ENCODE measurements around the gene RPLP1.
A peak's percentile ranks its signal among the peaks of the same experiment; 100 is the strongest.

RPLP1 gene

DNA sequence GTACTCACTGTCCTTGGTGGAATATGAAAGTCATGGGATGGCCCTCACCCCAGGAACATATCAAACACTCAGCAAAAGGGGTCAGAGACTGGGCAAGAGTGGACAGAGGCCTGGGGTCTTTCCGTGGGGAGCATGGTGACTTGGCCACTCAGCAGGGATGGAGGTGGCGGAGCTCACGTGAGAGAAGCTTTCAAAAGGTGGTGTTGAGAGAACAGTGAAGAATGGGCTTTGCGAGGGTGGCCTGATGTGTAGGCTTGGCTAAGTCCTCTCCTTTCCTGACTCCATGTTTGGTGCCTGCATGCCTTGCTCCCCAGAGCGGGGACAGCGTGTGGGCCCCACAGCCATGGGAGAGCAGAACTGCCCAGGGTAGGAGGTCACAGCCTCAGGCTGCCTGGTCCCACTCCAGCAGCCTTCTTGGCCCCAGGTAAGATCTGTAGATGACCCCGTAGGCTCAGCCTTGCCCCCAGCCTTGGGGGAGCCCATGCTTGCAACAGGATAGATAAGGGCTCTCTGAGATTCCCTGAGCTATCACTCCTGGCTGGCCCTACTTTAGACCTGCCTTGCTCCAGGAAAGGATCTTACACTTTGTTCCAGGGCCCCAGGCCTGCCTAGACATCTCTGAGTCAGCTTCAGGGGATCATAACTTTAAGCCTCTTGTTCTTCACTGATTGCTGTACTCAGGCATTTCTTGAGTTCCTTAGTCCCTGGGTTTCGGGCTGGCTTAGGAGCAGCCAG lies 17.0 kb downstream of the RPLP1 start:
- no peak for DNase-seq (ENCODE audit: low spot score)

DNA sequence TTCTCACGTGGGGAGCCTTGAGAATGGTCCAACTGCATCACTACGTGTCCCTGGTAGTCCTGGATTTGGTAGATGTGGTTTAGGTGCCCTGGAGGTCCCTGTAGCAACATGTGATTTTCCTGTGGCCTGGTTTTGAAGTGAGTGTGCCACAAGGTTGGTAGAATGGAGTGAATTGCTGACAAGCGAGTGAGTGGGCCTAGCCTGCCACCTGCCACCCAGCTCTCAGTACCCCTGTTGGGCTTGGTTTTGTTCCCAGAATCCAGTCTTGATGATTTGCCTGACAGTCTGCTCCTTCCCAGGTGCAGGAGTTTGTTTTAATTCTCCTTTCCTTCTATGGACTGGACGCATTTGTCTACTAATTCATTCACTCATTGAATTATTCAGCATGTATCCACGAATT lies 19.4 kb downstream of the RPLP1 start:
- no peak for DNase-seq (ENCODE audit: low spot score)

DNA sequence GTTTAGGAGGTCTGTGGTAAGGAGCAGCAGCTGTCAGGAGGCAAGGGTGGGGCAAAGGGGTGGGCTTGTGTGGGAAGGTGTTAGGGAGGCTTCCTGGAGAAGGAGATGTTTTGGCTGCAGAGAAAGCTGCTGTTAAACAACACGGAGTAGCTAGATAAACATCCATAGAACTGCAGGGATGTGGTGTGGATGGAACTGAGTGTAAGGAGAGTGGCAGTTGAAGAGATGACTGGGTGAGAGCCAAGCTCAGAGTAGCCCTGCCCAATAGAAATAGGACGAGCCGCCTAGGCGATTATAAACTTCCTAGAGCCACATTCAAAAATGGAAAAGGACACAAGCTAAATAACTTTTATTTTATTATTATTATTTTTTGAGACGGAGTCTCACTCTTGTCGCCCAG lies 19.9 kb downstream of the RPLP1 start:
- no peak for DNase-seq (ENCODE audit: low spot score)

DNA sequence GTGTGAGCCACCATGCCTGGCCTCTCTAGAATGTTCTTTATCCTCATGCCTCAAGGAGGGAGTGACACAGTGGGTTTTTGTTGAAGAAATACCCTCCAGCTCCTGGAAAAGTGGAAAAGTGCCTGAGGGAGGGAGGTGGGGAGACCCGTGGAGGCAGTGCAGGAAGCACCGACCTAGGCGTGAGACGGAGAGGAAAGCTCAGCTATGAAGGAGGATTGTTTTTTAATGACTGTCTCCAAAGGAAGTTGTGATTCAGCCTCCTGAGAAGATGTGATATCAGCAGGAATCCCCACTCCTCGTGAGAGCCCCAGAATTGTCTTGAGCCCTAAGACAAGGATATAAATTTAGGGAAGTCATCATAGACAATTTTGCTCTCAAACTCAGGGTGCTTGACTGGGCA lies 21.7 kb downstream of the RPLP1 start:
- no peak for DNase-seq (ENCODE audit: low spot score)

DNA sequence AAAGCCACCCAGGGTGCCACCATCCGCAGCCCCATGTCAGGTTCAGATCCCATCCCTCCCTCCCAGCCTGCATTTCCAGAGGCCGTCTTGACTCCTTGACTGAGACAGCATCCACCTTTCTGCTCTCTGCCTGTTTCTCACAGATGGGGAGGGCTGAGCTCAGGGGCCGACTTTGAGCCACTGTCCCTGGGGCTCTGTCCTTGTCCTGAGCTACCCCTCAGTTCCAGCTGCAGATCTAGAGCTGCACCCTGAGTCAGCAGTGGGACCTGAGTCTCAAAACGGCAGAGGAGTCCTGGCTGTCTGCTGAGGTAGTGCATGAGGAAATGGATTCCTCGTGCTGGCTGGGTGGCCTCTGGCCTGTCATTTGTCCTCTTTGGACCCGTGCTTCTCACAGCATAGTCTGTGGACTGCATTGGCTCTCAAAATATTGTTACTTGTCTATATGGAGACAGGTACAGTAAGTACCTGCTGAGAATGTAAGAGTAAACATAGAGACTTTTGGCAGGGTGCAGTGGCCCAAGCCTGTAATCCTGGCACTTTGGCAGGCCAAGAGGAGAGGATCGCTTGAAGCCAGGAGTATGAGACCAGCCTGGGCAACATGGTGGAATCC lies 22.3 kb downstream of the RPLP1 start:
- DNase-seq (ENCODE audit: low spot score), result no peak

DNA sequence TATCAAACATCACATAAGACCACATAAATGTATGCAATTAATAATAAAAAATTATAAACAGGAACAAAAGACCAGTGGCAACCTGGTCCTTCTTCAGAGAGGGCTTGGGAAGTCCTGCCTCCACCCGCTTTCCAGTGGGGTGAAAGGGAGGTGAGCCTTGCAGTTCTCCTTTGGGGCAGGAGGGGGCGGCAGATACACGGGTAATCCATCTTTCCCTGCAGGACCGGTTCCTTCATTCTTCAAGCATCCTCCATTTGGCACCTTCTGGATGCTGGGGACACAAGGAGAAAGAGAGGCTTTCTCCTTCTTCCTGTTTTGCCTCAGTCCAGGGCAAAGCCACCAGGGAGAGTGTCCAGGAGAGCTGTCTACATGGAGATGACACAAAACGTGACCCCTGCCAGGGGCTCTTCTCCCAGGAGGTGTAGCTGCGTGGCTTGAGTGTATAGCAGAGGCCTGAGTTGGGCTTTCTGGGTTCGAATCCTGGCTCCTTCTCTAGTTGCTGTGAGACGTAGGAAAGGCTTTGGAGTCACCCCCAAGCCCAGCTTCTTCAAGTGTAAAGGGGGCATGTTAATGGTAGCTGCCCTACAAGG lies 23.2 kb downstream of the RPLP1 start:
- peak; percentile 64 for DNase-seq (ENCODE audit: low spot score)

DNA sequence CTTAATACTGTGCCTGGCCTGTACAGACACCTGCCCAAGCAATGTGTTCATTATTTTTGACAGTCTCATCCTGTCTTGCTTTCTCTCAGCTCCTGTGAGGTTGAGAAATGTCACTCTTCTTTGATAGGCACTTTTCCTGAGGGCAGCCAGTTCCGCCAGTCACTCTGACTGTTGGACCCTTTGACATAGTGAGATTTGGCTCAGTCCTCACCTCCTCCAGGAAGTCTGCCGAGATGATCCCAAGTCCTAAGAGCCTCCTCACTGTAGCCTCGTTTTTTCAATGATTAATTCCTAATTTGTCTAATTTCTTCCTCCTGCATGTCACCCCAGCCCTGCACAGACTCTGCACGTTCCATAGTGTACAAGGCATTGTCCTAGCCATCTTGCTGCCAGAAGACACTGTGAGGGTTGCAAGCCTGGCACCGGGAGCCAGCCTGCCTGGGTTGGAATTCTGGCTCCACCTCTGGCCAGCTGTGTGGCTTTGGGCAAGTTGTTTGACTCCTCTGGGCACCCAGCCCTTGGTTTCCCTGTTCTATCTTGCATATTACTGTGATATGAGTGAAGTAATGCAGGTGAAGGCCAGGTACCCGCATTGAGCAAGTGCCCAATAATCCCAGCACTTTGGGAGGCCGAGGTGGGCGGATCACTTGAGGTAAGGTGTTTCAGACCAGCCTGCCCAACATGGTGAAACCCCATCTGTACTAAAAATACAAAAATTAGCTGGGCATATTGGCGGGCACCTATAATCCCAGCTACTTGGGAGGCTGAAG lies 24.3 kb downstream of the RPLP1 start:
- no peak for DNase-seq (ENCODE audit: low spot score)

DNA sequence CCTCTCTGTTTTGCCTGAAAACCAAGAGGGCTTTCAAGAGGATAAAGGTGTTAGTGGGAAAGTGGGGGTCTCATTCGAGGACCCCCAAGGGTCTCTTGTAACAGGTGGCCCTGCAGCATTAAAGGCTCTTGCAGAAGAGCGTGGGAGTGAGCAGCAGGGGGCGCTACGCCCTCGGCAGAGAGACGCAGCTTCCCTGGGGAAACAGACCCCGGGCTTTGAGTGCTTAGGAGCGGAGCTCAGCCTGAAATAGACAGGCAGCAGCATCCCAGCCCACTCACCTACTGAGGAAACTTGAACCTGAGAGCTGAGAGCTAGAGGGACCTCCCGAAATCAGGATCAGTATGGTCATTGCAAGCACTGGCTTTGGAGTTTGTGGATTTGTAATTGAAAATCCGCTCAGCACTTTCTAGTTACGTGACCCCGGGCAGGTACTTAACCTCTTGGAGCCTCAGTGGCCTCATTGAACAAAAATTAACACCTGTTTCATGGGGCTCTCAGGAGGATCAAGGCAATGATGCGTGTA lies 25.7 kb downstream of the RPLP1 start:
- DNase-seq (ENCODE audit: low spot score), result peak; percentile 40

DNA sequence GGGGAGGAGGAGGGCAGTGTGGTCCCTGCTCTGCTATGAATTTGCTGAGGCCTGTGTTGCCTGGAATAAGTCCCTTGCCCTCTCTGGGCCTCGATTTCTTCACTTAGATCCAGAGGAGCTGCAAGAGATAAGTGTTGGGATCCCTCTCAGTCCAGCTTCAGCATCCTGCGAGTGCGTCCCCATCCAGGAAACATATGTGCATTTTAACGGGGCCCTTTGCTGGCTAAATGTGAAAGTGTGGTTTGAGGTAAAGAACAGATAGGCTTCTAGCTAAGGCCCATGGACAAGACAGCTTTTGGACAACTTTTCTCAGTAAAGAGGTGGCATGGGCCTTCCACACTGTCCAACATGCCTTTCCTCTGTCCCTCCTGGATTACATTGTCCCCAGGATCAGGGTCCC lies 26.5 kb downstream of the RPLP1 start:
- no peak for DNase-seq (ENCODE audit: low spot score)

DNA sequence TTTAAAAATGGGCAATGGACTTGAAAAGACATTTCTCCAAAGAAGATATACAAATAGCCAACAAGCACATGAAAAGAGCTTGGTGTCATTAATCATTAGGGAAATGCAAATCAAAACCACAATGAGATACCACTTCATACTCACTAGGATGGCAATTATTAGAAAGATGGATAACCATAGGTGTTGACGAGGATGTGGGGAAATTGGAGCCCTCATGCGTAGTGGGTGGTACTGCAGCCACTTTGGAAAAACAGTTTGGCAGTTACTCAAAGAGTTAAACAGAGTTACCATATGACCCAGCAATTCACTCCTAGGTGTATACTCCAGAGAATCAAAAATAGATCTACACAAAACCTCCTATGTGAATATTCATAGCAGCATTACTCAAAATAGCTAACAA lies 27.4 kb downstream of the RPLP1 start:
- DNase-seq (ENCODE audit: low spot score), result no peak

DNA sequence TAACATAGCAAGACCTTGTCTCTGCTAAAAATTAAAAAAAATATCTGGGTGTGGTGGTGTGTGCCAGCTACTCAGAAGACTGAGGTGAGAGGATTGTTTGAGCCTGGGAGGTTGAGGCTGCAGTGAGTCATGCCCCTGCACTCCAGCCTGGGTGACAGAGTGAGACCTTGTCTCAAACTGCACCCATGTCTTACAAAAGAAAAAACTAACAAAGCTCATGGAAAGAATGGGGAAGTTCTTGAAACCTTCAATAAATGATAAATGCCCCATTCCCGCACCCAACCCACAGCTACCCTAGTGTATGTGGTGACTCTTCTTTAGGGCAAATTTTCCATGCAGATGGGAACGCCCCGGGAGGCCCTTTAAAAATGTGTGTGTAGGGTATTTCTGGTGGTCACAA lies 28.3 kb downstream of the RPLP1 start:
- DNase-seq (ENCODE audit: low spot score), result no peak

DNA sequence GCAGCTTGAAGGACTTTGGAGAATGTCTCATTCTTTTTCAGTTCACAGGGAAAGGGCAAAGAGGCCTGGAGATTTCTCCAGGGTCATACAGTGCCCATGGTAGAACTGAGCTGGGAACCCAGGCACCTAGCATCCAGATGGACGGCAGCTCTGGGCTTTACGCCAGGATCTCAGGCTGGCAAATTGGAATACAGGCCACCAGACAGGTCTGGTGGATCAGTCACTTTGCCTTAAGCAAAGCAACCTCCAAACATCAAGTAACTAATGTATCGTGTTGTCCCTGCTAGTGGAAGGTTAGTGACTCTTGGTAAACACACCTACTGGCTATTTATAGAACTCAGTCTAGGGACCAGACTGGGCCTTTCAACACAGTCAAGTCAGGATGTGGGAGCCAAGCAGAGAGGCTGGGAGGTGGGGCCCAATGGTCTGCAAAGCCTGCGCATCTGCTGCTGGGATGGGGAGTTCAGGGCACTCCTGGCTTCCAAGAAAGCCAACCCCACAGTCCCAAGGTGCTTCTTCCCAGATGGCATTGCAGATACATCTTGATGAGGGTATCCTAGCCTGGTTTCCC lies 30.2 kb downstream of the RPLP1 start:
- no peak for DNase-seq (ENCODE audit: low spot score)

DNA sequence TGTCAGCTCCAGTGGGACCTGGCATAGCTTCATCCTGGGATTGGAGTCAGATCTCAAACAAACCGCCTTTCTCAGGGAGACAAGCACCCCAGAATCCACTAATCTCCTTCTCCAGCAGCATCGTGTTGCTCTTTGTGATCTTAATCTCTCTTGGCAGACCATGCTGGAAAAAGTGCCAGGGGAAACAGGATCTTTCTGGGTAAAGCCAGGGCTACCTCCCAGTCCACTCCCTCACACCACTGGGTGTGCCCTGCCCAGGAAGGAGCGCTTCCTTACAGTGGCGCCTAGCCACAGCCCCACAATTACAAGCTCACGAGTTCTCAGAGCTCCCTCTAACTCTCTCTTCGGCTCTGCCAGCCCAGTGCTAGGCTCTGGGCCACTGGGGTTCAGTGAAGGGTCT lies 32.2 kb downstream of the RPLP1 start:
- no peak for DNase-seq (ENCODE audit: low spot score)

DNA sequence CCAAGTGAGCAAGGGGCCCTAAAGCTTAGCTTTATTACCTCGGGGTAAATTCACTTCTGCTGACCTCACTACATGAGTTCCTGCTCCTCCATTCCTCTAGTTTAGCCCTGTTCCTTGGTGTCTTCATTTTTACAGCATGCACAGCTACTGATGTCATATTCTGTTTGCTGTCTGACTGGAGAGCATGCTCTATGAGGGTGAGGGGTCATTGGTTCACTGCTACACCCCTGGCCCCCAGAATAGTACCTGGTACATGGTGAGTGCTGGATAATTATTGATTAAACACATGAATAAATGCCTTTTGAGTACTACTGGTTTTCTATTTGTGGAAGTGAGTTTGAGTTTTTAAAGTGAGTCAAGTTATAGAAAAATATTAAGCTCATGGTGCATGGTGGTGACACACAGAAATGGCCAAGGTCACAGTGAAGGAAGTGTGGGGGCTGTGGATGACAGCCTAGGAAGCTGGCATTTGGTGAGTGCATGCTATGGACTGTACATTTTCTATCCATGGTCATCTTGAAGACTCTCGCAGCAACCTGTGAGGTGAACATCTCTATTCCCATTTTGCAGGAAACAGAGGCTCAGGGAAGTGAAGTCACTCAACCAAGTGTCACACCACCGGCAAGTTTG lies 34.0 kb downstream of the RPLP1 start:
- DNase-seq (ENCODE audit: low spot score), result no peak

DNA sequence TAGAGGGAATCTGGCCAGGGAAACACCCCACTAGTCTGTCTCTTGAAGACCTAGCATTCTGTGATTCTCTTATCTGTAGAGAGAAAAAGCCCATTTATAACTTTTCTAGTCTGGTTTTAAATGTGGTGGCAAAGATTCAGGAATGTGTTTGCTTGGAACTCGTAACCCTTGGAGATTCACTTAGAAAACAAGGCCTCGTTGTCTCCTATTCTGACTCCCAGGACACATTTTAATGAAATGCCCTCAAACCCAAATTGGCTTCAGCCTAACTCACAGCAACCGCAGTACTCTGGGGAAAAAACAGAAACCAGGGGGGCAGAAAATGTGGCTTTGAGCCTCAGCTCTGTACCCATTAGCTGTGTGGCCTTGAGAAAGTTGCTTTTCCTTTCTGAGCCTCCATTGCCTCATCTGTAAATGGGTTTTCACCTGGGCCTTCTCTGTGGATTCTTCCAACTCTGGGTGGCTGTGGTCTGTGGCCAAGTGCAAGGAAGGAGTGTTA lies 36.5 kb downstream of the RPLP1 start:
- DNase-seq (ENCODE audit: low spot score), result no peak

DNA sequence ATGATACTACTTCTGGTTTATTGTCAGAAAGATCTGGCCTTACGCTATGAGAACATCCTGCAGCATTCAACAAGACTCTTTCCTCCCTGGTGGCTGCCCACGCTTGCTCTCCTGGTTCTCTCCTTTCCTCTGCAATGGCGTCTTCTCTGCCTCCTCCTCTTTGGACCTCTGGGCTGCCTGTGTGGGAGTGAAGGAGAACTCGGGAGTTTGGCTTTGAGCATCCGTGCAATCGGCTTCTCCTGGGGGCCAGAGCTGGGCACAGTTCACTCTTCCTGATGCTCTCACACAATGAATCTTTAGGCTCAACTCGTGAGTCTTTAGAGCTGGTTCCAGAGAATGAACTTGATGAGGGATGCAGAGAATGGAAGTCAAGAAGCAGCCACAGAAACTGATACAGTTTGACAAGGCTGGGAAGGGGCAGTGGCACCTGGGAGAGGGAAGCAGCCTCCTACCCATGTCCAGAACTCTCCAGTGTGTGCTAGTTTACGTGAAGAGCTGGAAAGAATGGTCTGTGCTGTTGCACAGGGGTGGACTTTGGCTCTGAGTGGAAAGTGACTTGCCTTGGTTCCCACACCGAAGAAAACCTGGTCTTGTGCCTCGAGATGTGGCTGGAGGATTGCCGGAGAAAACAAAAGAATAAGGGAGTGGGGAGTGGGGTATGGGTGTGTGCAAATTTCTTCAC lies 37.9 kb downstream of the RPLP1 start:
- DNase-seq (ENCODE audit: low spot score), result no peak

DNA sequence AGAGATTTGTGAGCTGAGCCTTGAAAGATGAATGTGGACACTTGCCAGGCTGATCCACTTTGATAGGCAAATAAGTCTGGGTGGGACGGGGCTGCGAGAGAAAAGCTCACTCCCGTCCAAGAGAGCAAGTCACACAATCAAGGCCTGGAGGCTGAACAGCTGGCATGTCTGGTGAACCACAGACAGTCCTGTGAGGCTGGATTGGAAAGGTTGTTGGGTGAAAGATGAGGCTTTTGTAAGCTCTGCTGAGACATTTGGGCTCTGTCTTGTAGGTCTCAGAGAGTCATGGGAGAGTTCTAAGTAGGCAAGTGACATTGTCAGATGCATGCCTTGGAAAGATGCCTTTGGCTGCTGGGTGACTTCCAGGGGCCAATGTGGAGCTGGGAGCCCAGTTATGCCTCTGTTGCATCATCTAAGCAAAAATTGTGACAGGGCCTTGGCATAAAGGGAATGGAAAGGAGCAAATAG lies 38.5 kb downstream of the RPLP1 start:
- no peak for DNase-seq (ENCODE audit: low spot score)

DNA sequence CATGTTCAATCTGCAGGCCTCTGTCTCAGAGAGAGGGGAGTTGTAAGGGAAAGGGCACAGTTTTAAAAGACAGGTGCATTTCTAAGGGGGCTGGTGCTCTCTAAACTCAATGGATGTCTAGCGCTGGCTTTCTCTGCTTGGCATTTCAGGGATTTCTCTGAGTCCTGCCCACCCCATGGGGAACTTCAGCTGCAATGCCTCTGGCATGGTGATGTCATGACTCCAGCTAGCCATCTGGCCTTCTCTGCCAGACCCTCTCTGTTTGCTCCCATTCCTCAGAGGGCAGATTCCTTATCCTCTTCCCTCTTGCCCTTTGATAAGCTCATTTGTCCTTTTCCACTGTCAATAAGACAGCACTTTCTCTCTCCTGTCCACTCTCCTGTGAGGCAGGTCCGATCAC lies 40.8 kb downstream of the RPLP1 start:
- no peak for DNase-seq (ENCODE audit: low spot score)

DNA sequence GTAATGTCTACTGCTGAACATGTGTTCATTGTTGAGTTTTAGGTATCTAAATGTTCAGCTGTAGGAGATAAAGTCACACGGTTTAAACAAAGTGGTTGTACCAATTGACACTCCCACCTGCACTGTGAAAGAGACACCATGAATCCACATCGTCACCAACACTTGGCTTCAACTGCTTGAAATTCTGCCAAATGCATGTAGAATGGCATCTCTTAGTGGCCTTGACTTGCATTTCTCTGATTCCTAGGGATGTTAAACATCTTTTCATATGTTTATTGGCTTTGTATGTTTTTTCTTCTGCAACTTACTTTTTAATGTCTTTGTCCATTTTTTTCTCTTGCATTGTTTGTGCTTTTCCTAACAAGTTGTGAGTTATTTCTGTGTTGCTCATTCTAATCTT lies 43.4 kb downstream of the RPLP1 start:
- DNase-seq (ENCODE audit: low spot score), result no peak

DNA sequence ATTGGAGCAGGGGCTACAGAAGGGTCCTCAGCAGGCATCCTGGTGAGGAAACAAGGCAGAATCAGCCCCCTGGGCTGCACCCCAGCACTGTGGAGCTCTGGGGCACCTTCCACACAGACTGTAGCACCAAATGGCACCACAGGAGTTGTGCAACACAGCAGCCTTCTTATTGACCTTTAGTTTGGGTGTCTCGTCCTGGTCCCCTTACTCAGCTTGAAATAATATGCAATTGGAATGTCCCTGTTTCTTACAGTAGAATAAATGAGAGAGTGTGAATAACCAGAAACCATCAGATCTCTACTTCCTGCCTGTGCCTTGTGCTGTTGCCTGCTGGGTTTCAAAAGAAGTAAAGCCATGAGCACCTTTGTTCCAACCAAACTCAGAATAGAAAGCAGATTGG lies 44.5 kb downstream of the RPLP1 start:
- no peak for DNase-seq (ENCODE audit: low spot score)

DNA sequence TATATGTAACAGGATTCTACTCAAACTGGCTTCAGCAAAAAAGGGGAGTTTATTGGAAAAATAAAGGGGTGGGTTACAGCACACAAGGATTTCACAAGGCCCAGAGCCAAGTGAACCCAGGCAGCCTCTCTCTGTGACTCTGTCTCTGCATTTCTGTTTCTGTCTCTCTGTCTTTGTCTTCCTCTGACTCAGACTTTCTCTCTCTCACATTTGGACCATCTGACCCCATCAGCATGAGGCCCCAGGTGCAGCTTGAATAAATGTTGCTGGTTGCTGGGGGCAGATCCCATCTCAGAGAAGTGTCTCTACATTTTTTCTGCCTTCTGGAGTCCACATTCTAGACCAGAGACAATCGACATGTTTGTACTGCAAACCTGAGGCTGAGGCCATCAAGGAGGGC lies 45.0 kb downstream of the RPLP1 start:
- no peak for DNase-seq (ENCODE audit: low spot score)

Measured in hematopoietic multipotent progenitor cell treated with erythropoietin and hydrocortisone succinate and interleukin-3 and kit ligand, for 17 days (in vitro differentiated cells).